PC-9 (cell line): ENCODE results near the gene MAP4. TPM values are rescaled to one million over a fixed set of nuclear protein-coding genes. Genes with fewer than 3 reads are reported as not detected.

Experiments
- BruUV-seq: library from RNA; stranded (reverse); fragments of 400-500 nt; replicated peaks from 2 replicates; lab custom pipeline; 2021; lab: Mats Ljungman, UMichigan
- CTCF ChIA-PET: fragments of 300-600 bp; sonication (Branson Sonifier 250); formaldehyde crosslinking; loops from one replicate; lab custom pipeline; 2022; ENCODE audit warnings: antibody characterized with exemption; lab: Charles Lee
- POLR2A ChIA-PET: fragments of 300-600 bp; sonication (Branson Sonifier 250); formaldehyde crosslinking; loops from one replicate; lab custom pipeline; 2022; ENCODE audit warnings: antibody characterized with exemption; ENCODE audit not compliant: unreplicated experiment; lab: Charles Lee
- DNase-seq, 2 experiments: peaks; one replicate each; pipeline versions ENCODE4 v3.0.0 to v3.0.0-alpha.2; 2015 to 2022; ENCODE audit warnings: mixed read lengths in 1 of 2
- H2AFZ ChIP-seq: fragments of 200-600 bp; sonication (generic); 2 replicates; pipeline ENCODE4 v1.8.1; 2017; ENCODE audit warnings: antibody characterized with exemption
- H3F3A ChIP-seq: fragments of 200-600 bp; sonication (generic); 2 replicates; pipeline ENCODE4 v1.8.1; 2017; ENCODE audit warnings: antibody characterized with exemption, mild to moderate bottlenecking, low read depth; ENCODE audit not compliant: insufficient read depth
- H3K27ac ChIP-seq: fragments of 200-600 bp; sonication (generic); 2 replicates; pipeline ENCODE4 v1.6.1; 2016; ENCODE audit warnings: mixed run types
- H3K27me3 ChIP-seq: fragments of 200-600 bp; sonication (generic); 2 replicates; pipeline ENCODE4 v1.6.1; 2016; ENCODE audit warnings: low read depth, mixed run types; ENCODE audit not compliant: insufficient read depth
- H3K36me3 ChIP-seq: fragments of 200-600 bp; sonication (generic); 2 replicates; pipeline ENCODE4 v1.6.1; 2016; ENCODE audit warnings: low read depth, mixed run types
- H3K4me1 ChIP-seq: fragments of 200-600 bp; sonication (generic); replicated peaks from 2 replicates; pipeline ENCODE4 v1.6.1; 2016; ENCODE audit warnings: mixed run types; ENCODE audit not compliant: insufficient read depth
- H3K4me2 ChIP-seq: fragments of 200-600 bp; sonication (generic); 2 replicates; pipeline ENCODE4 v1.6.1; 2017; ENCODE audit warnings: mixed run types
- H3K4me3 ChIP-seq: fragments of 200-600 bp; sonication (generic); 2 replicates; pipeline ENCODE4 v1.6.1; 2016; ENCODE audit warnings: mixed run types
- H3K79me2 ChIP-seq: fragments of 200-600 bp; sonication (generic); 2 replicates; pipeline ENCODE4 v1.6.1; 2017; ENCODE audit warnings: low read depth, mixed run types
- H3K9me2 ChIP-seq: fragments of 200-600 bp; sonication (generic); 2 replicates; pipeline ENCODE4 v1.8.1; 2017; ENCODE audit warnings: mild to moderate bottlenecking; ENCODE audit not compliant: insufficient read depth
- H3K9me3 ChIP-seq: fragments of 200-600 bp; sonication (generic); 2 replicates; pipeline ENCODE4 v1.8.1; 2016; ENCODE audit warnings: low read depth; ENCODE audit not compliant: insufficient read depth
- H4K20me1 ChIP-seq: fragments of 200-600 bp; sonication (generic); 2 replicates; pipeline ENCODE4 v1.8.1; 2017; ENCODE audit not compliant: insufficient read depth
- CTCF ChIP-seq: fragments of 200-600 bp; sonication (generic); conservative IDR thresholded peaks from 2 replicates; pipeline ENCODE4 v1.6.1; 2017; ENCODE audit warnings: mixed run types, antibody characterized with exemption, mild to moderate bottlenecking, moderate library complexity
- EZH2 ChIP-seq: fragments of 200-600 bp; sonication (generic); IDR thresholded peaks from 2 replicates; pipeline ENCODE4 v1.8.0; 2017; ENCODE audit warnings: antibody characterized with exemption, low read depth
- intact Hi-C: fragments of 100-400 bp; cut with micrococcal nuclease; formaldehyde crosslinking; loops from one replicate; pipeline ENCODE4 v1.10.0; 2022; ENCODE audit not compliant: unreplicated experiment
- microRNA-seq: library from miRNA; unstranded; fragments of <30 nt; microRNA quantifications from one replicate; pipeline ENCODE4 v1.2.0, GENCODE V29; 2021; ENCODE audit warnings: borderline number of aligned reads, borderline replicate concordance
- total RNA-seq: library from RNA; stranded (reverse); gene quantifications from 2 replicates; pipeline ENCODE4 v1.2.3, GENCODE V29; 2021

Gene MAP4
- total RNA-seq, 1 experiment from 2014 or later = 187 TPM

DNA sequence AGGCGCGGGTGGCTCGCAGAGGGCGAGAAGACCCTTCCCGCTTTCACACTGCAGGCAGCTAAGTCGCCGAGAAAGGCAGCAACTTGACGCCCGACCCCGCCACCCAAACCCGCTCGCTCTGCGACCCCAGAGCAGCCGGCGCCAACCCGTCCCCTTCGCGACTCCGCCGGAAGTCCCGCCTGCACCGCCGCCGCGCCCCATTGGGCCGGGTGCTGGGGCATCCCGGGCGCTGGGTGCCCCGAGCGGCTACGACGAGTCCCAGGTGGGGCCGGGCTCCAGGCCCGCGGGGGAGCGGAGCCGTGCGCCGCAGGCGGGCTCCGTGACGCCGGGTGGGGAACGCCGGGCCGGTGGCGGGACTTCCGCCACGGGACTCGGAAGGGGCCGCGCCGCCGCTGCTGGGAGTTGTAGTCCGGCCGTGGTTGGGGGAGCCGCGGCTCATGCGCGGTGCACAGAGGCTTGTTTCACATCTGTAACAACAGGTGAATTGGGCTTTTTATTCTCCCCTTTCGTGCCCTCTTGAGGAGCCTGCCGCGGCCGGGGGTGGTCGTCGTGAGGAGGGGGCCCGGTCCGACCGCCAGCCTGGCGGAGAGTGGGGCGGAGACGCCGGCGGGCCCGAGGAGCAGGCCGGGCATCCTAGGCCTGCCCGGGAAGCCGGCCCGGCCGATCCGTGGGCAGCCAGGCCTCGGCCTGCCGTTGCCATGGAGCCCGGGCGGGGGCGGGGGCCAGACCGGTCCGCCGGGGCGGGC is 213.3 kb downstream of the MAP4 start, which contains the start of gene DHX30:
Gene DHX30 (plus strand): TSS at position 405 of the 746 bp plus-strand sequence. CDS start 7,546 bp downstream, outside the sequence.
- Histone ChIP-seq H3K36me3 (no peaks in the 10 kb centered on the region), H3K4me3 (peak within 1 kb of the TSS; percentile 90), H4K20me1 (no peaks in the 10 kb centered on the region), H2AFZ (peak within 1 kb of the TSS; percentile 88), H3K9me2 (no peaks in the 10 kb centered on the region), H3K4me1 (peaks cover 22% of the 10 kb centered on the region), H3K79me2 (peaks cover 16% of the 10 kb centered on the region), H3K9me3 (no peaks in the 10 kb centered on the region), H3K4me2 (peak within 1 kb of the TSS; percentile 97), H3F3A (peaks cover 29% of the 10 kb centered on the region), H3K27me3 (no peaks in the 10 kb centered on the region), H3K27ac (peak within 1 kb of the TSS; percentile 89)
- POLR2A ChIA-PET = interaction anchor here (0.5 to 0.8 kb wide), 5 partner anchors 11 to 422 kb away, joined by 3 to 4 read pairs (median 4); no protein-coding TSS in a partner anchor
- intact Hi-C loops = loop anchor here (1.0 kb wide), 2 partner anchors 21 to 290 kb away; partner anchors contain the start of gene ELP6
- TF ChIP-seq CTCF (no peak), EZH2 (no peak)
- DNase-seq = peak; percentile 54 to 92
- CTCF ChIA-PET = no interaction called here
- BruUV-seq = no TSS peak

Small RNA genes lying within 50 kb of the gene (microRNA-seq; reads per million reads assigned to microRNA genes)
- gene MIR1226 = 96.9 reads per million, percentile 49 among the genes with 10 or more reads in this experiment

Other genes with a start within 250 kb of the MAP4 start
- 88.1 and 130 TPM in 2 replicates for gene SMARCC1, start 234.5 kb downstream of the MAP4 start, total RNA-seq
- 60.2 and 63.2 TPM in 2 replicates for gene DHX30, start 213.3 kb downstream of the MAP4 start, total RNA-seq
- gene CDC25A, start 172.0 kb upstream of the MAP4 start, total RNA-seq = 9.7 and 10.5 TPM in 2 replicates
- gene CAMP, start 207.1 kb upstream of the MAP4 start, total RNA-seq = not detected in 2 replicates
- 11.1 and 11.7 TPM in 2 replicates for gene ZNF589, start 224.7 kb upstream of the MAP4 start, total RNA-seq